MM.1S (cell line): ENCODE results near the gene CBX2.

ENCODE experiments used
- CTCF ChIP-seq: fragments of 300-600 bp; sonication (generic); IDR thresholded peaks from 2 replicates; pipeline ENCODE4 v1.5.1; 2016; ENCODE audit warnings: antibody characterized with exemption, low read length, mixed read lengths
- EZH2 ChIP-seq: fragments of 300-600 bp; sonication (generic); optimal IDR thresholded peaks from 2 replicates; pipeline ENCODE3; 2017; ENCODE audit warnings: low read depth, mild to moderate bottlenecking, antibody characterized with exemption, low read length, mixed read lengths
- EZH2phosphoT487 ChIP-seq: fragments of 300-600 bp; sonication (generic); IDR thresholded peaks from 2 replicates; pipeline ENCODE4 v1.6.1; 2018; ENCODE audit warnings: antibody characterized with exemption, low read length

- no peak for TF ChIP-seq CTCF
- no peak for TF ChIP-seq EZH2phosphoT487
- no peak for TF ChIP-seq EZH2
Observed at GRCh38 chr17:79737046-79737921, 40.7 kb upstream of the CBX2 start.
